HG03469 (cell line): ENCODE results near the gene ADGRV1.
"Not testable (repeated sequence)": the region's sequence is repeated elsewhere in the genome, so short reads cannot be mapped to it uniquely, and the experiment has no call there.

Experiments used
- ATAC-seq: cut with Tn5 transposase; IDR thresholded peaks from one replicate; pipeline ENCODE4 v1.9.1; 2021; ENCODE audit warnings: mild to moderate bottlenecking, moderate library complexity, moderate number of reproducible peaks; ENCODE audit not compliant: unreplicated experiment

ADGRV1 gene

DNA sequence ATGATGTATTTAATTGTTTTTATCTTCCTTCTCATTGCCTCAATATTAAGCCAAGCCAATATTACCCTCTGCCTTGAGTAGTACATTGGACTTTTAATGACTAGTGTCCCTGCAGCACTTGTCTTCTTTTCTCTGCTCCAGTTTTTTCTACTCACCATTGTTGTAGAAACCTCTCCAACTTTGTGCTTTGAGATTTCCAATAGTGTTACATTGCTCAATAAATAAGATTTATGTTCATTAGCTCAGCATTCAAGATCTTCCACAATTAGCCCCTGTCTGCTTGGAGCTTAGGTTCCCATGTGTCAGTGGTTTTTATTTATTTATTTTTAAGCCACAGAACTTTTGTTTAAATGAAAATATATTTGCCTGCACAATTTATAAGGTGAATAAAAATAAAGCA lies 145.3 kb downstream of the ADGRV1 start:
- no peak for ATAC-seq

DNA sequence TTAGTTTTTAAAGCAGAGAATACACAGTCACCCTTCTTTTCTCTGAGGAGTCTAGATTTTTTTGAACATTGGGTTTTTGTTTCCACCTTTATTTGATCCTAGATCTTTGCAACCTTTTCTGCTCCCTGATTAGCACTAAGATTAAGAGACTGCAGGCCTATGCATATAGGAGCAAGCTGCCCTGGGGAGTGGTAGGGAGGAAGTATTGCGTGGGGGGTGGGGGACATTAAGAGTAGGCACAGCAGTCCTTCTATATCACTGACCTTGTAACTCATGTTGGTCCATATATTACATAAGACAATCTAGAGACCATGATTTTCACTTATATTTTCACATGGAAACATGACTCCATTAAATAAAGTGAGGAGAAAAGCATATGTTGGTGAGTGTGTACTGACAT lies 149.1 kb downstream of the ADGRV1 start:
- ATAC-seq: no peak

DNA sequence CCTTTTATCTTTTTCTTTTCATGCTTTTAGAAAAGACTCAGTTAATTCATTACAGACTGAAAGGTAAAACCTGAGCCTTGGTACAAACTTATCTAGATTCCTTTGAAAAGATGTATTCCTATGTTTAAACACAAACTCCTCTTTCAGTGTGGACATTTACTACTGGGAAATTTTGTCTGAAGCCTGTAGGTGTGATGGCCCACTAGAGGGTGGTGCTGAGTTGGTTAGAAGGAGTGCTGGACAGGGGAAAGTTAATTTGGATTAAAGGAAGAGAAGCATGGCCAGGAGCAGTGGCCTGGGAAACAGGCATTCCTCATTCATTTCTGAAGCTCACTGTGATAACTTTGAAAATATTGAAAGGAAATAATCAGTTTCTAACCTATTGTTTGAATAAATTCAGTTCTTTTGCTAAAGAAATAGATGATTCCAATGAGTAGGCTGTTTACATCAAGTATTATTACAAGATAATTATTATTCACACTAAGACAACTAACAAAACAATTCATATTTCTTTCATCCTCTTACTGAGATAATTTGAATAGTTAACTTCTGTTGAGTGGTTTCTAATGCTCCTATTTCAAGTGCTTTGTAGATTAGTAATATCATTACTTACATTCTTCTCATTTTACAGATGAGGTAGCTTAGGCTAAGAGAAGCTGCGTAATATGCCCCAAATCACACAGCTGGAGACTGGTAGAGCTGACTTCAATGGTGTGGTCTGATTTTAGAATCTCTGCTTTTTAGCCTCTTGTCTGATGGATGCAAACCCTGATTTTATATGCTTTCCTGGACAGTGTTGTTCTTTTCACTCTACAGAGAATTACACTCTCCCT lies 150.9 kb downstream of the ADGRV1 start:
- no peak for ATAC-seq

DNA sequence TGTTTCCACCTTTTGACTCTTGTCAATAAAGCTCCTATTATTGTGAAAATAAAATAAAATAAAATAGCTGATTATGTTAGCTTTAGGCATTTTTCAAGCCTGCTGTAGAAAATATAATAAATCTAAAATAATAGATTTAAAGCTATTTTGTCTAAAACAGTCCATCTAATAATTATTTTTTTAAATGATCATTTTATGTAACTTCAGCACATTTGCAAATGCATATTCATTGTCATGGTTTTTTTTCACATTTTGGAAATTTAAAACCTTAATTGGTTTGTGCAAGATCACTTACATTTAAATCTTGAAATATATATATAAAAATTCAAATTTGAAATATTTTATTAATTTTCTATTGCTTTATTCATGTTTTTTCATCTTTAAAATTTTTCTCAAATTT lies 159.8 kb downstream of the ADGRV1 start:
- no peak for ATAC-seq

DNA sequence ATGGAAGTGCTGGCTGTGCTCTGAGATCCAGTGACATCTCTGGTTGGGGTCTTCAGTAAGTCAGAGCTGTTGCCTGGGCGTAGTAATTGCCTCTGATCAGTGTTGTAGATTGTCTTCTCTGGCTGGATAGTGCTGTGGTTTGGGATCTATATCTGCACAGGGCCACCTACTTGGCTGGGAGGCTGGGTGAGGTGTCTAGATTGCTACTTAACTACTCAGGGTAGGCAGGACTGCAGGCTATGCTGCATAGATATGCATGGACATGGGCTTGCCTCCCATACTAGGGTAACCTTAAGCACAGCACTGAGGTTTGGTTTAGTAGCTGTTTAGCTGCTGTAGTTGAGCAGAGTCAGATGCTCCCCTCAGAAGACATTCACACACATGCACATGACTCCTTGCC lies 181.0 kb downstream of the ADGRV1 start:
- ATAC-seq: no peak

DNA sequence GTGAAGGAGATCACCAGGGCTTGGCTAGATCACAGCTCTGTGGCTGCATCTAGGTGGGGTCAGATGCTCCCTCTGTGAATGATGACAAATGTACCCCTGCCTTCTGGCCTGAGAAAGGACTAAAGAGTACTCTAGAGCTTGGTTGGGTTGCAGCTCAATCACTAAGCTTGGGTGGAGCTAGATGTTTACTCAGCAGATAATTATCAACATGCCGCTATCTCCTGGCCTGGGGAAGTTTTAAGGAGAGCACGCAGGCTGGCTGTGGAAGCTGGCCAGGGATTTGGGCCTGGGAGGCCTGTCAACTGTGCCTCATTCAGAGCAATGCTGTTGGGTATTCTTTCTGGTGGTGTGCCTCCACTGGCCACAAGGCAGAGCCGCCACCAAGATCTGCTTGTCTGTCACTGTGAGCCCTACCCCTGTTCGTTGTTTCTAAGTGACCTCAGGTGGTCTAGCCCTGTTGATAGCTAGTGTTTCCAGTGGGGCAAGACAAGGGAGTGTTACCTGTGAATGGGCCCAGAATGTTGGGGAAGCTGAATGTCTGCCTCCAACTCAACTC lies 181.7 kb downstream of the ADGRV1 start:
- ATAC-seq: no peak

DNA sequence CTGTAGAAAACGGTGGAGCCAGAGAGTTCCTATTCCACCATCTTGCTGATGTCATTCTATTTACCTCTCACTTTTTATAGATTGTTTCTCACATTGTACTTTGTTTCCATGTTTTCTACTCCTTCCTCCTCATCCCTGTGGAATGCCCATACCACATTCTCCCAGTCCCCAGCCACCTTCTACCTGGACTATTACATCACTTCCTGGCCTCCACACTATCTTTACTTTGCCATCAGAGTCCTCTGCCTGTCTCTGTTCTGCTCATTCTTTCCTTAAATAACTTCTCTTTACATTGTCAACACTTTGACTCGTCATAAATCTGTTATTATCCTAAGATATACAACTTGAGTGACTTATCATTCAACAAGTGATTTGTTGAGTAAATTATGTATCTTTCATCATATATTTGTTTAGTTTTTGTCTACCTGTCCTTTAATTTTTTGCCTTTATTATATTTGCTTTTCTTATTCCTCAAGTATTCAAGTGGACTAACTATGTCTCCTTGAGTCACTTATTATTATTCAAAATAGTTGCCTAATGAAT lies 182.5 kb downstream of the ADGRV1 start:
- ATAC-seq: no peak

DNA sequence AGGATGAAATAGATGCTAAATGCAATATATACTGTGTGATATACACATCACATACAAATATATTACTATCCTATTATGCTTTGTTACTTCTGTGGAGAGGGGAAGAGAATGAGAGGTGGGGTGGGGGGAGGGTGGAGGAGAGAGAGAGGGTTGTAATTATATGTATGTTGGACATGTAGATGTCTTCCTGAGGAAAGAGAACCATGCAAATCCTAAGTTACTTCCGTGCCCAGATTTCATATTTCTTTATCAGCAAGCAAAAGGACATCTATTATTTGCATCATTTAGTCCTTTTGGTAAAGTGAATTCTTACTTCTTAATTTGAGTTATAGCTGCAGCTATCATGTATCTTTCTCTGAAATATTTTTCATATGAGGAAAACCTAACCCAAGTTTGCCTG lies 187.5 kb downstream of the ADGRV1 start:
- no peak for ATAC-seq

DNA sequence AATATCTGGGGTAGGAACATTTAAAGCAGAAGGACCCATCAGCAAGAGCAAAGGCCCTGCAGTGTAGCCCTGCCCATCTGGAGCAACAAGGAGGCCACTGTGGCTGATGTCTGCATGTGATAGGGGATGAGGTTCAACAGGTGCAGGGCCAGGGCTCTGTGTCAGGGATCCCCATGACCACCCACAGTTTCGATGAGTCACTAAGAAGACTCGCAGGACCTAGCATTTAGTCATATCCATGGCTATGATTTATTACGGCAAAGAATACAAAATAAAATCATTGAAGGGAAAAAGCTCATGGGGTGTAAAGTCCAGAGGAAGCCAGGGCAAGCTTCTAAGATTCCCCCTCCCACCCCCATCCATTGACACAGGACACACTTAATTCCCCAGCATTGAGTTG lies 188.6 kb downstream of the ADGRV1 start:
- ATAC-seq: no peak

DNA sequence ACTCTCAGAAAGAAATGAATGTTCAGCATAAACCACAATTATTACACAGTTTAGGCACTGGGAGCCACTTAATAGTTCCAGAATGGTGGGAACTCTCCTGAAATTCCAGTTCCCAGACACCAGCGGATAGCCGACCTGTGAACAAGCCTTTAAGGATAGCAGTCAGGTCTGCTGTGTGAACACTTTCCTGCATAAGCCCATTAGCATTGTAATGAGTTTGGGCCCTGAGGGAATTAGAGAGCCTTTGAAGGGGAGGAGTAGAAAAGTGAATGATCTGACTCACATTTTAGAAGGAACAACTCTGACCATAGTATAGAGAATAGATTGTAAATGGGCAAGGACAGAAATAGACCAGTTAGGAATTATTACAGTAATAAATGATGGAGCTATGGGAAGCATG lies 189.1 kb downstream of the ADGRV1 start:
- no peak for ATAC-seq

DNA sequence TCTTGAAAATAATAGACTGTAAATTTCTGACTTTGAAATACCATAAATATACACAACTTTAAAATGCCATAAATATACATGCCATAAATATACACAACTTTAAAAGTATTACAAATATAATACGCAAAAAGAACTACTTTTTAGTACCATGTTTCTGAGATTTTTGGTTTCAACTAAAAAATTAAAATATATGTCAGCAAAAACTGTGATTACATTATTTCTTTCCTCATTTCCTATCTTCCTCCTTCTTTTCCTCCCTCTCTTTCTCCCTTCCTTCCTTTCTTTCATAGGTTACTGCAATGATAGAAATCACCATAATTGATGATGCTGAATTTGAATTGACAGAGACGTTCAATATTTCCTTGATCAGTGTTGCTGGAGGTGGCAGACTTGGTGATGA lies 200.5 kb downstream of the ADGRV1 start:
- ATAC-seq: no peak

DNA sequence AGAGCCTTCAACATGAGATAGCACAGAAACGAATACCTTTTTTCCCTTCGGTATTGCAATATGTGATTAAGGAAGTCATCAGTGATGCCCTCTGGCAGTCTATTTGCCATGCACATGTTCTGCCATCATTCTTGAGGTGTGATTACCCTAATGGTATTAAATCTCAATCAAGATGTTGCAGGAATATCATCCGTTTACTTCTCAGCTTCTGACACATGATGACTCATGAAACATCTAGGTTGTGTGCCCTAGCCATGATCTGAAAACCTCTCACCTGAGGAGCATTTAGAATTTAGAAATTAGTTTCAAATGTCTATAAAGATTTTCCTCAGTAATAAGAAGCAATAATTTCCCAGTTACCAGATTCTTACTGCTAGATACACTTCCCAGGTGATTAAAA lies 209.1 kb downstream of the ADGRV1 start:
- ATAC-seq: no peak

DNA sequence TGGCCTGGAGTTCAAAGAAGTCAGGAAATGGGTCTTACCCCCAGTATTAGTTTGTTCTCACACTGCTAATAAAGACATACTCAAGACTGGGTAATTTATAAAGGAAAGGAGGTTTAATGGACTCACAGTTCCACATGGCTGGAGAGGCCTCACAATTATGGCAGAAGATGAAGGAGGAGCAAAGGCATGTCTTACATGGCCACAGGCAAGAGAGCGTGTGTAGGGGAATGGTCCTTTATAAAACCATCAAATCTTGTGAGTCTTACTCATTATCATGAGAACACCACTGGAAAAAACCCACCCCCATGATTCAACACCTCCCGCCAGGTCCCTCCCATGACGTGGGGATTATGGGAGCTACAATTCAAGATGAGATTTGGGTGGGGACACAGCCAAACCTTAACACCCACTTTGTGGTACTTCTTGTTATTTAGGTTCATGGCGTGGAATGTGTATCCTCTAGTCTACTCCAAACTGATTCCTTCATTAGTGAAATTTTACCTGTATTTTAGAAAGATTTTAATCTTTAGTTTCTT lies 211.5 kb downstream of the ADGRV1 start:
- not testable (repeated sequence) for ATAC-seq

DNA sequence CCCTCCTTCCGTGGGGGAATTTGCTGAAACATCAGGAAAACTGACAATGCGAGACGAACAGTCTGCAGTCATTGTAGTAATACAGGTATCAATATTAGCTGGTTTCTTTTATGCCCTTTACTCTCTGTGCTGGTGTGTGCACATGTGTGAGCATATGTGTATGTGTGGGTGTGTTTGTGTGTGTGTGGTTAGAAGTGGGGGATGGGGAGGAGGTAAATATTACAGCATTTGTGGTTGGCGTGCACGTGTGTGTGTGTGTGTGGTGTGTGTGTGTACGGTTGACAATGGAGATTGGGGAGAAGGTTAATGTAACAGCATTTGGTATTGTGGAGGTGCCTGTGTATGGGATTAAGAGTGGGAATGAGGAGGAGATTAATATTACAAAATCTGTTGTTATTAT lies 219.4 kb downstream of the ADGRV1 start:
- no peak for ATAC-seq

DNA sequence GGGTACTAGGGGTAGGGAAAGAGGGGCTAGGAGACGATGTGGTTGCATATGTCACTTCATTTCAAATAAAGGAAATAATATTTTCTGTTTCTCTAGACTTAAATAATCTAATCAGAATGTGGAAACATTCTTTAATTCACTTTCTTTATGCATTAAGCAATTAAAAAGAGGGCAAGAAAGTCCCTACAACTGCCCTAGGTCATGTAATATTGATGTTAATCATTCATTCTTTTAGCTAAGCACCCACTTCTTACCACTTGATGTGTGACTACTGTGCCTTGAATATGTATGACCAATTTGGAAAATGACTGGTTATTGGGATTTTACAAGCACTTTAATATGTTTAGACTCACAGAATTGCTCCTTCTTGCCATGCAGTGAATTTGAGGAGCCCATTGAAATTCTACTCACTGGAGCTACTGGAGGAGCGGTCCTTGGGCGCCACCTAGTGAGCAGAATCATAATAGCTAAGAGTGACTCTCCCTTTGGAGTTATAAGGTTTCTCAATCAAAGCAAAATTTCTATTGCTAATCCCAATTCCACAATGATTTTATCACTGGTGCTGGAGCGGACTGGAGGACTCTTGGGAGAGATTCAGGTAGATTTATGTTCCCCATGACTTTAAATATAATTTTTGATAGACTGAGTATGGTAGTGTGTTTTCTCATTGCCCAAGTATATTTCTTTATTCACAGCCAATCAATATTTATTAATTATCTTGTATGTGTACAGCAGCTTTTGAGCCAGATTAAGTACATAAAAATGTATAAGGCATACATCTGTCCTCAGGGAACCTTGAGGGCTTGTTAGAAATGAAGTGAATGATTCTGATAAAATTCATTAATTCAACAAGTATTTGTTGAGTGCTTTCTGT lies 225.1 kb downstream of the ADGRV1 start:
- ATAC-seq: peak; percentile 87

DNA sequence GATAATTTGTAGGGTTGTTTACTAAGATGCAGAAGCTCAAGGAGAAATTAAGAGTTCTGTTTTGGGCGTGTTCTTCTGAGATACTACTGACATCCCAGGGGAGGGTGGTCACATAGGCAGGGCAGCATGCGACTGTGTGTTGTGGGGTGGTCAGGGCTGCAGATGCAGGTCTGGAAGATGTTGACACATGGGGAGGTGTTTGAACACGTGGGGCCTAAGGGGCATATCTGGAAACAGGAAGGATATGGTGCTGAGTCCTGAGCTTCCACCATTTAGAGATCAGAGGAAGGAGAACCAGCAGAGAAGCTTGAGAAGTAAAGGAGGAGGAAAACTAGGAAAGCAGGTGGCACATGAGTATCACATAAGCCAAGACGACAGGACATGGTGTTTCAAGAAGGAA lies 228.2 kb downstream of the ADGRV1 start:
- no peak for ATAC-seq

DNA sequence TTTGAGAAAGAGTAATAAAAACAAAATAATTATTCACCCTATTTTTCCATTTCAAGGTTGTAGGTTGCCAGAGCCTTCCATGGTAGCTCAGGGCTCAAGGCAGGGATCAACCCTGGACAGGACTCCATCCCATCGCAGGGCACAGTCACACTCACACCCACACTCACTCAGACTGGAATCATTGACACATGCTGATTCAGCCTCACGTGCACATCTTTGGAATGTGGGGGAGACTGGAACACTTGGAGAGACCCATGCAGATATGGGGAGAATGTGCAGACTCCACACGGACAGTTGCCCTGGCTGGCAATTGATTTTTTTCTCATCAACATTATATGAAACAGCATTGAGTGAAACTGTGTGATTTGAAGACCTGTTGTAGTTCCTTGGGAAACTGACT lies 234.1 kb downstream of the ADGRV1 start:
- no peak for ATAC-seq

DNA sequence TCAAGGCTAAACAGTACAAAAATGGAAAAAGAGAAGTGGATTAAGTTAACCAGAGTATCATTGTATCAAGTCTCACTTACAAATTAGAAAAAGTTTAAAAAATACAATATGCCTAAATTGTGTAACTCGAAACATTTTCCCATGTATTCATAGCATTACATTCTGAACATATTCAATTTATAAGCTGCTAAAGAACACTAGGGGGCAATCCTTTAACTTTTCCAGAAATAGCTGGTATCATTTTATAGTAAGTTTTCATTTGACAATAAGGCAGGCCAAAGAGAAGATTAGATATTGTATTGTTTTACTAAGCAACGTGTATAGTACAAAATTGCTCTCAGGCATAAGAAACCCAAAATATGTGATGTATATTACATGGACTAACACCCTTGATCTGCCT lies 234.6 kb downstream of the ADGRV1 start:
- ATAC-seq: no peak

DNA sequence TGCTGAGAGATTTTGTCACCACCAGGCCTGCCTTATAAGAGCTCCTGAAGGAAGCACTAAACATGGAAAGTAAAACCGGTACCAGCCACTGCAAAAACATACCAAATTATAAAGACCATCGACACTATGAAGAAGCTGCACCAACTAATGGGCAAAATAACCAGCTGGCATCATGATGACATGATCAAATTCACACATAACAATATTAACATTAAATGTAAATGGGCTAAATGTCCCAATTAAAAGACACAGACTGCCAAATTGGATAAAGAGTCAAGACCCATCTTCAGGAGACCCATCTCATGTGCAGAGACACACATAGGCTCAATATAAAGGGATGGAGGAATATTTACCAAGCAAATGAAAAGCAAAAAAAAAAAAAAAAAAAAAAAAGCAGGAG lies 238.3 kb downstream of the ADGRV1 start:
- ATAC-seq: not testable (repeated sequence)

DNA sequence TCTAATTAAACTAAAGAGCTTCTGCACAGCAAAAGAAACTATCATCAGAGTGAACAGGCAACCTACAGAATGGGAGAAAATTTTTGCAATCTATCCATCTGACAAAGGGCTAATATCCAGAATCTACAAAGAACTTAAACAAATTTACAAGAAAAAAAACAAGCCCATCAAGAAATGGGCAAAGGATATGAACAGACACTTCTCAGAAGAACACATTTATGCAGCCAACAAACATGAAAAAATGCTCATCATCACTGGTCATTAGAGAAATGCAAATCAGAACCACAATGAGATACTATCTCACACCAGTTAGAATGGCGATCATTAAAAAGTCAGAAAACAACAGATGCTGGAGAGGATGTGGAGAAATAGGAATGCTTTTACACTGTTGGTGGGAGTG lies 241.5 kb downstream of the ADGRV1 start:
- ATAC-seq: not testable (repeated sequence)

DNA sequence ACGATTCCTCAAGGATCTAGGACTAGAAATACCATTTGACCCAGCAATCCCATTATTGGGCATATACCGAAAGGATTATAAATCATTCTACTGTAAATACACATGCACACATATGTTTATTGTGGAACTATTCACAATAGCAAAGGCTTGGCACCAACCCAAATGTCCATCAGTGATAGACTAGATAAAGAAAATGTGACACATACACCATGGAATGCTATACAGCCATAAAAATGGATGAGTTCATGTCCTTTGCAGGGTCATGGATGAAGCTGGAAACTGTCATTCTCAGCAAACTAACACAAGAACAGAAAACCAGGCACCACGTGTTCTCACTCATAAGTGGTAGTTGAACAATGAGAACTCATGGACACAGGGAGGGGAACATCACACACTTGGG lies 241.9 kb downstream of the ADGRV1 start:
- not testable (repeated sequence) for ATAC-seq
